NOMO-1 treated with DMSO at 0.1 percent for 48 hours (cell line): ENCODE measurements around the gene EMSY.
A peak's percentile ranks its signal among the peaks of the same experiment; 100 is the strongest.
"Not testable (repeated sequence)": the region's sequence is repeated elsewhere in the genome, so short reads cannot be mapped to it uniquely, and the experiment has no call there.

Experiments used
- DNase-seq: peaks from one replicate; lab custom pipeline; 2025; ENCODE audit not compliant: unreplicated experiment; lab: John Stamatoyannopoulos, UW

The EMSY gene

GRCh38 chr11:76567261-76567660, 122.4 kb downstream of the EMSY start:
- DNase-seq: no peak

DNA sequence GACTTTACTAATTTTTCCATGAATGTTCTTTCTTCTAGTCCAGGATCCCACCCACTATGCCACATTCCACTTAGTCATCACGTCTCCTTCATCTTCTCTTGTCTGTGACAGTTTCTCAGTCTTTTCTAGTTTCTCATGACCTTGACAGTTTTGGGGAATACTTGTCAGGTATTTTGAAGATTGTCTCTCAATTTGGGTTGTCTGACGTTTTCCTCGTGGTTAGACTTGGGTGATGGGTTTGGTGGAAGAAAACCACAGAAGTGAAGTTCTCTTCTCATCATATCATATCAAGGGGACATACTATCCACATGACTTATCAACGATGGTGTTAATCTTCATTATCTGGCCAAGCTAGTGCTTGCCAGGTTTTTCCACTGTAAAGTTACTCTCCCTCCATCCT, 123.3 kb downstream of the EMSY start:
- DNase-seq: no peak

GRCh38 chr11:76568621-76569020, 123.8 kb downstream of the EMSY start:
- no peak for DNase-seq

DNA sequence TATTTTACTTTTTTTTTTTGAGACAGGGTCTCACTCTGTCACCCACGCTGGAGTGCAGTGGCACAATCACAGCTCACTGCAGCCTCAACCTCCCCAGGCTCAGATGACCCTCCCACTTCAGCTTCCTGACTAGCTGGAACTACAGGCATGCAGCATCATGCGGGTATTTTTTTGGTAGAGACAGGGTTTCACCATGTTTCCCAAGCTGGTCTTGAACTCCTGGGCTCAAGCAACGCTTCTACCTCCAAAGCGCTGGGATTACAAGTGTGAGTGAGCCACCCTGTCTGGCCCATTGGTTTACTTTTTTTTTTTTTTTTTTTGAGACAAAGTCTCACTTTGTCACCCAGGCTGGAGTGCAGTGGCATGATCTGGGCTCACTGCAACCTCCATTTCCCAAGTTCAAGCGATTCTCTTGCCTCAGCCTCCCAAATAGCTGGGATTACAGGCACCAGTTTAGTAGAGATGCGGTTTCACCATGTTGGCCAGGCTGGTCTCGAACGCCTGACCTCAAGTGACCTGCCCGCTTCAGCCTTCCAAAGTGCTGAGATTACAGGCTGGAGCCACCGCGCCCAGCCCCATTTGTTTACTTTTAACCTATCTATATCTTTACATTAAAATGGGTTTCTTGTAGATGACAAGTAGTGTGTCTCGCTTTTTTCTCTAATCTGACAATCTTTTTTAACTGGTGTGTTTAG, 127.5 kb downstream of the EMSY start:
- not testable (repeated sequence) for DNase-seq

DNA sequence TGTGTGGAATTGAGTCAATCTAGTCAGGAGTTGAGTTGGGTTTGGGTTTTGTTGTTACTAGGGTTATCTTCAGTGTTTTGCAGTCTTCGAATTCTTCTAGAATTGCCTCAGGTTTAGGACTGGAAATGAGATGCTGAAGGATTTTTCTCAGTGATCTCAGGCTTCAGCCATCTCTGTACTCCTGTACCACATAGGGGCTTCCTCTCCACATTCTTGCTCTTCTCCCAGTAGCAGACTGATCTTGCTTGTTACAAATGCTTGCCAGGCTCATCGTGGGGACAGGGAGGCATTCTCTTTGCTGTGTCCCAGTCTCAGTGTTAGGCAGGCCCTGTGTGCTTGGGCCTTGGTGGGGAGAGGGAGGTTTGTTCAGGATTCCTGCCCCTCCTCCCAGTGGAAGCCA, 129.6 kb downstream of the EMSY start:
- DNase-seq: no peak

GRCh38 chr11:76574879-76575278, 130.1 kb downstream of the EMSY start:
- DNase-seq: no peak

- no peak for DNase-seq
Measured at GRCh38 chr11:76577226-76577920, 132.6 kb downstream of the EMSY start.

DNA sequence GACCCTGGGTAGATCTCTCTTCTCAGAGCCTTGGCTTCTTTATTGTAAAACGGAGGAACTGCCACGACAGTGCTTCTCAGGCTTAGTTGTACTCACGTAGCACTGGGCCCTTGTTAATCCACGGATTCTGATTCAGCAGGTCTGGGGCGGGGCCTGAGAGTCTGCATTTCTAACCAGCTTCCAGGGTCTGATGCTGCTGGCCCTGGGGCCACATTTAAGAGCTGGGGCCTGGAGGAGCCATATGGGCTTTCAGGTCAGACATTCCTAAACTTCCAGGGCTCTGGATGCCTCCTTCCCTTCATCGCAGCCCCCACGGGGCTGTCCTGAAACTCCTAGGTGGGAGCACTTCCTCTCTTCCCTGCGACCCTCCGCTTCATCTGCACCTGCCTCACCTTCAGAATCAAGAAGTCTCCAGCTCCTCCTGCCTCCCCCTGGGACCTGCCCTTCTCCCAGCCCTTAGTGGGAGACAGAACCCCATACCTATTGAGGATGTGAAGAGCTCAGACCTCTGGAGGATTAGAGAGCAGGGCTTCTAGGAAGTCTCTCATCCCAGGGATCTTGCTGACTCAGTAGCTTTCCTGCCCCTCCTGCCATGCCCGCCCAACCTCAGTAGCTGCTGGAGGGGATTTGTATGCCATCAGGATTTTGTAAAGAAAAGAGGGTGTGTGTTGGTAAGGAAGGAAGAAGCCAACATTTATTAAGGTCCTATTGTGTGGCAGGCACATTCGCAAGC, 133.3 kb downstream of the EMSY start:
- no peak for DNase-seq

- DNase-seq: no peak
Measured at GRCh38 chr11:76578654-76579055, 133.8 kb downstream of the EMSY start.

DNA sequence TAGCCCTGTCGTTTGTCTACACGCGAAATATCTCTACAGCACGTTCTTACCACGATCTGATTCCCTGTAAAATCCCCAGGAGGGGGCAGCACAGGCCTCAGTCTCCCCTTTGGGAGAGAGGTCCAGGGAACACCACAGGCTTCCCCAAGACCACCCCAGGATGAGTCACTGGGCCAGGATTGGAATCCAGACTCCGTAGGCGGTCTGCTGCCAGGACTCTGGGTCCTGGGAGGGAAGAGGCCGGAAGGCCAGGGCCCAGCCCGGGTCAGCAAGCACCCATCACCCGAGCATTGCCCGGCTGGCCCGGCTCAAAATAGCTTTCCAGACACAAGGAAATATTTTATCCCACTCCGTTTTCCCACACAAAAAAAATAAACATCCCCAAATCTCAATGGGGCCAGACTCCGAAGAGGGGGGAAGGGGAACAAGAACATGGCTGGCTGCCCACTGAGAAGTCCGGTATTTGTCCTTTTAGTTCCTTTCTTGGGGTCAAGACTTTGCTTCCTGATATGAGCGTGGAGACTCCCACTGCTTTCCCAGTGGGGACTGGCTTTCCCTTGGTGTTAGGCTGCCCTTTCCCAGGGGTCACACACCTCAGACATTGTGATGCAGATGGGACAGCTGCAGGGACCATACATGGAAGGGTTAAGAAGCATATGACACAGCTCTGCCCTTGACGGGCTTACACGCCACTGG, 134.4 kb downstream of the EMSY start:
- no peak for DNase-seq

DNA sequence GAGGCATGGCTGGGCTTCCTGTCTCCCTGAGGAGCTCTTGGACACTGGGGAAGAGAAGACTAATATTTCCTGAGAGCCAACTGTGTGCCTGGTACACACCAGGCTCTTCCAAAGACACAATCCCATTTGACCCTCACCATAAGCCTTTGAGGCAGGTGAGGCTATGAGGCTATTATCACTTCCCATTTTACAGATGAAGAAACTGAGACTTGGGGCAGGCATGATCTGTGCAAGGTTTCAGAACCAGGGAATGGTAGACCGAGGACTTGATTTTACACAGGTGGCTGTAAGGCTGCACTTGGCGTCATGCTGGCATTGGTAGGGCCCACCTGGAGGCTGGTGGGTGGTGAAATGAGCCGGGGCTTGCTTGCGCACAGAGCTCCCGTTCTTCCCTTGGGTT, 134.9 kb downstream of the EMSY start:
- DNase-seq: no peak

DNA sequence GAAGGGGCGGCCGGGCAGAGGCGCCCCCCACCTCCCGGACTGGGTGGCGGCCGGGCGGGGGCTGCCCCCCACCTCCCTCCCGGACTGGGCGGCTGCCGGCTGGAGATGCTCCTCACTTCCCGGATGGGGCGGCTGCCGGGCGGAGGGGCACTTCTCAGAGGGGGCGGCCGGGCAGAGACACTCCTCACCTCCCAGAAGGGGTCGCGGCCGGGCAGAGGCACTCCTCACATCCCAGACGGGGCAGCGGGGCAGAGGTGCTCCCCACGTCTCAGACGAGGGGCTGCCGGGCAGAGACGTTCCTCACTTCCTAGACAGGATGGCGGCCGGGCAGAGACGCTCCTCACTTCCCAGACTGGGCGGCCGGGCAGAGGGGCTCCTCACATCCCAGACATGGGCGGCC, 137.7 kb downstream of the EMSY start:
- not testable (repeated sequence) for DNase-seq

- no peak for DNase-seq
Measured at GRCh38 chr11:76587820-76588454, 143.1 kb downstream of the EMSY start.

- peak; percentile 79 for DNase-seq
Measured at GRCh38 chr11:76588455-76589325, 143.9 kb downstream of the EMSY start.

DNA sequence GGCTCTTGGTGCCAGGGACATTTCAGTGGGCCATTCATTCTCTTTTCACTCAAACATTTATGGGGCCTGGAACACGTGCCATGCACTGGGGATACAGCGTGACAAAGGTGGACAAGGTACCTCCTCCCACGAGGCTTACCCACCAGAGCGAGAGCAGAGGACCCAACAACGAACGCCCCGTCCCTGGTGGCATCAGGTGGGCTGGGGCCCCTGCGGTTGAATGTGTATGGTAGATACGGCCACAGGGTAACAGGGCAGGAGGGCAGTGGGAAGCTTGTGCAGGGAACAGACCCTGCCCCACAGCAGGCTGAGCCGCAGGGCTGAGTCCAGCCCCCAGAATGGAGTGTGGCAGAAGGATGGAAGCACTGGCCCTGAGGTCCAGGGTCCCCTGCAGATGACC, 144.7 kb downstream of the EMSY start:
- no peak for DNase-seq

DNA sequence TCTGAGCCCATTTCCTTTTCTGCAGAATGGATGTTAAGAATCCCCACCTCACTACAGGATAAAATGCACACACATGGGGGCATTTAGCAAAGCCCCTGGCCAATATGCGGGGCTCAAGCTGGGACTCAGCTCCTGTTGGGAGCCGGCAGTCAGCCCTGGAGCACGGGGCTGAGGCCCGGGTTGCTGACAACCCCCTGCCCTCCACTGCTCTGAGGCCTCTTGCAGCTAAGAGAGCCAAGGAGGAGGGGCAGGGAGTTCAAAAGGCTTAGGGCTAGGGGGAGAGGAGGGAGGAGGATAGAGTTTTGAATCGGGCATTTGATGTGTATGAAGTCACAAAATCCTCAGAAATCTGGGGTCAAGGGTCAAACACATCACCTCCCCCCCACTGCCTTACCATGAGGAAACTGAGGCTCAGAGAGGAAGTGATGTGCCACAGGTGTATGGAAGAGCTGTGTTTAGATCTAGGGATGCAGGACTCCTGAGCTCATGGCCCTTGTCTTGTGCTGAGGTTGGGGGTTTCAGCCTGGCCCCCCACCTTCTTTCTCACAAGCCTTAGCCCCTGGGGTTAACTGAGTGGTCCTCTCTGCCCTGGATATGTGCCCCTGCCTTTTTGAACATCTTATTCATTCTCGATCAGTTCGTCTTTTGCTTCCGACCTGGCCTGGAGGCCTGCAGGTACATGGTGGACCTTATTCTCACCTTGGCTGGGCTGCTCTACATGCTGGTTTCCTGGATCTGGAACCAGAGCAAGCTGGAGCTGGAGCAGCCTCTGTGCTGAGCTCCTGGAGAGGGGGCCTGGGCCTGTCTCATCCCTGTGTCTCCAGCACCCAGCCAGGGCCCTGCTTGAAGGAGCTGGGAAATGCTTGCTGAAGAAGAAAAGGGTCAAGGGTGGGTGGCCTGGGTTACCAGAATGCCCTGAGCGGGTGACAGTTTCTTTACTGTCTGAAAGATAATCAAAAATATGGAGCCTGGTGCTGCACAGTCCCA, 145.4 kb downstream of the EMSY start:
- DNase-seq: no peak

DNA sequence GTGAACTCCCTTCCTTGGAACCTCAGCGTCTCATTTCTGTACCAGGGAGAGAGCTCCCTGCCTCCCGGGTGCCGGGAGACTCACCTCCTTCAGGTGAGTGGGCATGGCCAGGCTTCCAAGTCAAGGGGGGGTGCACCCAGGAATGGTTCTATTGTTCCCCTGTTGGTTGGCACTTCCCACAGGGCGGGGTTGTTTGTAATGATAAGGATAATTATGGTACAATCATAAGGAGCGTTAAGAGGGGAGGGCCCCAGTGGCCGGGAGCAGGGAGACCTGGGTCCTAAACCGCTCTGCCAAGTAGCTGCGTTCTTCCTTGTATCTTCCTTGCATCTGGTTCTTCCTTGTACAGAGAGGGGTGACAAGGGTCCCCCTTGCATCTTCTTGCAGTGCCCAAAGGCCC, 146.6 kb downstream of the EMSY start:
- DNase-seq: no peak

DNA sequence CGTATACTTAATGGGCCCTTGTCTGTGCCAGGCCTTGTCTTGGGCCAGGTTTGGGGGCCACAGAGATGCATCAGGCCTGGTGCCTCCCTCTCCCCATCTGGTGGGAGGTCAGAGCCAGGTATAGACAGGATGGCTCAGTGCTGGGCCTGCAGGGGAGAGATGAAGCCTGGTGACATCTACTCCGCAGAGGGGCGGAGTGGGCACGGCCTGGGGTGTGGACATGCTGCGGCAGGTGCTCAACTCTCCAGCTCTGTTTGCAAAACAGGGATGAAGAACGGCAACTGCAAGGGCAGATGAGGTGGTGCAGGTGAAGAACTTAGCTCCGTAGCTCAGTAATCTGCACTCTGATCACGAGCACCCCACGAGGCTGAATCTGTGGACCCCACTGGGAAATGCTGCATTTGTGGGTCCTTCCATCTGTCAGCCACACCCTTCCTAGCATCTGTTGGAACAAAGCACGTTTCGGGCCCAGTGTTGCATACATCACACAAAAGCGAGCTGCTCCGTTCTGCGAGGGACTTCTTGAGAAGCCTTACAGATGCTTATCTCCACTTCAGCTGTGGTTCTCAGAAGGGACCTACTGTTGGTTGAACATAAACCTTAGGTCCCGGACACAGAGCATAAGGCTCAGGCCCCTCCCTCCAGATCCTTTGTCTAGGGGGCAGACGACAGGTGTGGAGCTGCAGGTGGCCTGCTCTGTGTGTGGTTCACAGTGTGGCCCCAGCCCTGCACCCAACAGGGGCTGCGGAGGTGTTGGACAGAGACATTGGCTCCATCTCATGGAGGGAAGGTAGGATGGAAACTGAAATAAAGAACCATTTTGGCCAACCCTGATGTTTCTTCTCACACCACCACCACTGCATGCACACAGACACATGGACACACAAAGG, 147.5 kb downstream of the EMSY start:
- no peak for DNase-seq
